ENCODE data around the gene RO60. TPM values are rescaled to one million over a fixed set of nuclear protein-coding genes. Genes with fewer than 3 reads are reported as not detected.
"Not testable (repeated sequence)": the region's sequence is repeated elsewhere in the genome, so short reads cannot be mapped to it uniquely, and the experiment has no call there.

Gene RO60
- total RNA-seq, 1 donor from 2014 or later, result 70.2 TPM

DNA sequence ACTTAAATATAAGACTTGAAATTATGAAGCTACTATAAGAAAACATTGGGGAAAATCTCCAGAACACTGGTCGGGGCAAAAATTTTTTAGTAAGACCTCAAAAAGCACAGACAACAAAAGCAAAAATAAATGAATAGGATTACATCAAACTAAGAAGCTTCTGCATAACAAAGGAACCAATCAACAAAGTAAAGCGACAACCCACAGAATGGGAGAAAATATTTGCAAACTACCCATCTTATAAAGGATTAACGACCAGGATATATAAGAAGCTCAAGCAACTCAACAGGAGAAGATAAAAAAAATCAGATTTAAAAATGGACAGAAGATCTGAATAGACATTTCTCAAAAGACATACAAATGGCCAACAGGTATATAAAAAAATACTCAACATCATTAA, 19.4 kb upstream of the RO60 start:
- Mint-ChIP-seq H3K4me3 (no peak overlapping the region), H3K27me3 (no peaks in the 10 kb centered on the region), H3K36me3 (ENCODE audit: low read depth) (peaks cover 46% of the 10 kb centered on the region), H3K27ac (no peak overlapping the region), H3K9me3 (no peaks in the 10 kb centered on the region), H3K4me1 (peaks cover 12% of the 10 kb centered on the region)
- DNase-seq, result no peak
- intact Hi-C loops (cut with micrococcal nuclease), result no loop called here

DNA sequence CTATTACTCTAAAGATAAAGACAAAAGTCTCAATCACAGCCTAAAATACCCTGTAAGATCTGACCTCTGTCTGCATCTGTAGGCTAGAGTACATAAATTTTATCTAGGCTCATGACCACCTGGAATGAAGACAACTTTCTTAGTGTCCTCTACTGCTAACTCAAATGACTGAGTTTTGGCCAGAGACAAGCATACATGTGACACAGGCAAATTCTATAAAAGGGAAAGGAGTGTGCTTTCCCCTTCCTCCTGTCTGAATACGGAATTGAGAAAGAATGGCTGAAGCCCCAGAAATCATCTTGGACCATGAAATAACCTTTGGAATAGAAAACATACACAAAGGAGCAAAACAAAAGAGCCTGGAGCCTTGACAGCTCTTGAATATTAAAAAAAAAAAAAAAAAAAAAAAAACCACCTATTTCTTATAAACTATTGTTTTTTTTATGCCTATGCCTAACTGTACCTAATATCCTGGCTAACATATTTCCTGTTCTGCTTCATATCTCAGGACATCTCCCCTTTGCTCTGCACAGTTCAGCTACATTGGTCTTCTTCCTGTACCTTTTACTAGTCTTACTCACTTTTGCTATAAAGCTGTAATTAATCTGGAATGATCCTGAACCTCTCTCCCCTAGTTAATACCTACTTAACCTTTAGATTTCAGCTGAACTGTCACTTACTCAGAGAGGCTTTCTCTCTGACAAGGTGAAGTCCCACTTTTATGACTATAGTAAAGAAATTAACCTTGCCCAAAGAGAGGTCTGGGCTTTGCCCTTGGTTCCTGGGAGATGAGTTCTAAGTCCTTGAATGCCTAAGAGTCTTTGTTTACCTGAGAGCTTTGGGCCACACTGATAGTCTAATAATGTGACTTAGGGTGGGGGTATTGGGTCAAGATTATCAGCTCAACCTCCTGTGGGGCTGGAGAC, 16.4 kb upstream of the RO60 start:
- DNase-seq, result no peak
- H3K4me3 Mint-ChIP-seq, result no peak overlapping the region
- no peaks in the 10 kb centered on the region for H3K9me3 Mint-ChIP-seq
- peaks cover 51% of the 10 kb centered on the region for H3K36me3 Mint-ChIP-seq (ENCODE audit: low read depth)
- H3K27ac Mint-ChIP-seq, result peak overlapping the region; percentile 16
- H3K27me3 Mint-ChIP-seq, result no peaks in the 10 kb centered on the region
- peaks cover 9% of the 10 kb centered on the region for H3K4me1 Mint-ChIP-seq
- intact Hi-C loops (cut with micrococcal nuclease), result no loop called here

DNA sequence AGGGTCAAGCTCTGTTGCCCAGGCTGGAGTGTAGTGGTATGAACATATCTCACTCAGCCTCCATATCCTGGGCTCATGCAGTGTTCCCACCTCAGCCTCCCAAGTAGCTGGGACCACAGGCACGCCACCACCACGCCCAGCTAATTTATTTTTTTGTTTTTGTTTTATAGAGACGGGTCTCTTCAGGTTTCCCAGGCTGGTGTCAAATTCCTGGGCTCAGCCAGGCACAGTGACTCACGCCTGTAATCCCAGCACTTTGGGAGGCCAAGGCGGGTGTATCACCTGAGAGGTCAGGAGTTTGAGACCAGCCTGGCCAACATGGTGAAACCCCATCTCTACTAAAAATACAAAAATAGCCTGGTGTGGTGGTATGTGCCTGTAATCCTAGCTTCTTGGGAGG, 10.5 kb upstream of the RO60 start:
- H3K9me3 Mint-ChIP-seq; intact Hi-C loops (cut with micrococcal nuclease); H3K4me3 Mint-ChIP-seq; H3K27ac Mint-ChIP-seq; H3K27me3 Mint-ChIP-seq; DNase-seq: not testable (repeated sequence)
- peaks cover 10% of the 10 kb centered on the region for H3K4me1 Mint-ChIP-seq
- H3K36me3 Mint-ChIP-seq (ENCODE audit: low read depth), result peaks cover 35% of the 10 kb centered on the region

DNA sequence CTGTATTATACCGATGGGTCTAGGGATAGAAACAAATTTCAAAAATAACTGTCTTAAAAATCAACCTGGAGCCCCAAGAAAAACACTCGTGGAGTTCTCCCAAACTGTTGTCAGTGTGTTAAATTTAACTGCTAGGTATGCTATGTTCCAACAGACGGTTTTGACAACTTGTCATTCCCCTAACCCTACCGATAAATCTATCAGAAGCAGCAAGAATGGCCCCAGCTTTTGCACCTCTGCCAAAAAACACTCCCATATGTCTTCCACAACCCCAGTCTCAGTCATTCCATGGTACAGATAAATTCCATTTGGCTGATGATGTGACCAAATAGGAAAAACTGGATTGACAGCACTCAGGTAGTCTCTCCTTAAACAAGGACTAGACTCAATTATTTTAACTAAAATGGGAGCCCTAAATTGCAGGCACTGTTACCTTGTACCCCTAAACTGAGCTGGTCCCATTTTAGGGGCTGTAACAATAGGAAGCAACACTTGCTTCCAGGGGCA, 5.2 kb upstream of the RO60 start:
- Mint-ChIP-seq H3K27me3 (no peaks in the 10 kb centered on the region), H3K27ac (no peak overlapping the region), H3K36me3 (ENCODE audit: low read depth) (peaks cover 31% of the 10 kb centered on the region), H3K4me3 (no peak overlapping the region), H3K9me3 (no peaks in the 10 kb centered on the region), H3K4me1 (peaks cover 27% of the 10 kb centered on the region)
- intact Hi-C loops (cut with micrococcal nuclease), result no loop called here
- DNase-seq, result no peak

DNA sequence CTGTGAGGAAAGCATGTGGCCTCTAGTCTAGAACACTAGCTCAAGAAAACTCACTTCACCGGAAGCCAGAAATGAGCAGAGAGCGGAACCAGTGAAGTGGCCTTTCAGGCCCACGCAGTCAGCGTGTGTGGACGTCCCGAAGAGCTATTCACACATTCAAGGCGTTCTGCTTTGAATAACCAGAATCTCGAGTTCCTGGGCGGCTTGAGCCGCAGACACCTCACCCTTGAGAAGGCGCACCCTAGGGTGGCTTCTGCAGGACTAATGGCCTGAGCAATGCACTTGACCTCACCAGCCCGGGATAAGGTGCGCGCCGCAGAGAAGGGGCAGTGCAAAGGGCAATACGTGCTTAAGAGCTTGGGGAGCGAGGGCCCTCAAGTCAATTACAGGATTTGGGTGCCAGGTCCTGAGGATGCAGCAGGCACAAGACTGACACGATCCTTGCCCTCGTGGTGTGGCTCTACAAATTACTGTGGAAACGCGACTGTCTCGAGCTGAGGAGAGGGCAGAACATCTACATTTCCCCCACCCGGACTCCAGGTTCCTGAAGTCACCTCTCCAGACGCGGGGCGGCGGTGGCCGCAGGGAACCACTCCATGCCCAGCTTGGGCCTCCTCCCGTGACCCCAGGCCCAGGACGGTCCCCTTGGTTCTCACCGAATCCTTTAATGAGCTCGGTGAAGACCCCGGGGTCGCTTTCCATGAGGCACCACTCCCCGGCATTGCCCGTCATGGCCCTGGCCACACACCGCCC, 707 bp upstream of the RO60 start:
- Mint-ChIP-seq H3K36me3 (ENCODE audit: low read depth) (peaks cover 42% of the 10 kb centered on the region), H3K27me3 (no peaks in the 10 kb centered on the region), H3K4me3 (peak overlapping the region; percentile 98), H3K27ac (peak overlapping the region; percentile 99), H3K9me3 (no peaks in the 10 kb centered on the region), H3K4me1 (peaks cover 43% of the 10 kb centered on the region)
- intact Hi-C loops (cut with micrococcal nuclease), result loop anchor here (1.0 to 5.0 kb wide), 7 partner anchors 47 to 456 kb away; partner anchors contain the start of genes CDC73 and GLRX2
- DNase-seq, result peak; percentile 88

DNA sequence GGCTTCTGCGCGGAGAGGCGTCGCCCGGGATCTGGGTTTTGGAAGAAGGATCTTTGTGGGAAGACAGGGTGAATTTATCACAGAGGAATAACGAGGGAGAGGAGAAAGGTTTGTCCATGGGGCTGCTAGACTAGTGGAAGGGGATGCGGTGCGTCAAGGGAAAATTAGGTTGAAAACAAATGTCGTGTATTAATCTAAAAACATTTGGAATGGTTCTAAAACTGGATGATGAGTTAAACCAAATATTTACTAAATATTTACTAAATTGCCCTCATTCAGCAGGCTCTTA, 647 bp downstream of the RO60 start:
- peak overlapping the region; percentile 98 for H3K4me3 Mint-ChIP-seq
- no peaks in the 10 kb centered on the region for H3K27me3 Mint-ChIP-seq
- intact Hi-C loops (cut with micrococcal nuclease), result no loop called here
- DNase-seq, result no peak
- H3K36me3 Mint-ChIP-seq (ENCODE audit: low read depth), result peaks cover 37% of the 10 kb centered on the region
- H3K4me1 Mint-ChIP-seq, result peaks cover 49% of the 10 kb centered on the region
- H3K27ac Mint-ChIP-seq, result peak overlapping the region; percentile 99
- no peaks in the 10 kb centered on the region for H3K9me3 Mint-ChIP-seq

DNA sequence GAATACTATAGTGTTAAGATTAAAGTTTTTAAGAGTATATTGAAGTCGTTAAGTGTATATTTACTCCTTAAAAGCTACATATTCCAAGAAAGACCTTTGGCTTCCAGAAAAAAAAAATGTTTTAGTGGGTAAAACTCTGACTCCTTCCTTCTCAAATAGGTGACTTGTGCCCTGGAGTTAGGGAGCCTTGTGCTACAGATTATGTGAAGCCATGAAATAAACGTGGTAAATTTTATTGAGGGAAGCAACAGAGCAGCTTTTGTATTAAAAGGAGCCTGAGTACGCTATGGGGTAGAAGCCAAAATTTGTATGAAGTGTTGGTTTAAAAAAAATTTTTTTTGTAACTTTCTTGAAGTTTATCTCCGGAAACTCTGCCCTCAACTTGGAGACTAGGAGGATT, 994 bp downstream of the RO60 start:
- H3K9me3 Mint-ChIP-seq, result no peaks in the 10 kb centered on the region
- H3K36me3 Mint-ChIP-seq (ENCODE audit: low read depth), result peaks cover 37% of the 10 kb centered on the region
- no peak for DNase-seq
- H3K27ac Mint-ChIP-seq, result peak overlapping the region; percentile 76
- no peaks in the 10 kb centered on the region for H3K27me3 Mint-ChIP-seq
- intact Hi-C loops (cut with micrococcal nuclease), result no loop called here
- H3K4me1 Mint-ChIP-seq, result peaks cover 52% of the 10 kb centered on the region
- H3K4me3 Mint-ChIP-seq, result peak overlapping the region; percentile 98

DNA sequence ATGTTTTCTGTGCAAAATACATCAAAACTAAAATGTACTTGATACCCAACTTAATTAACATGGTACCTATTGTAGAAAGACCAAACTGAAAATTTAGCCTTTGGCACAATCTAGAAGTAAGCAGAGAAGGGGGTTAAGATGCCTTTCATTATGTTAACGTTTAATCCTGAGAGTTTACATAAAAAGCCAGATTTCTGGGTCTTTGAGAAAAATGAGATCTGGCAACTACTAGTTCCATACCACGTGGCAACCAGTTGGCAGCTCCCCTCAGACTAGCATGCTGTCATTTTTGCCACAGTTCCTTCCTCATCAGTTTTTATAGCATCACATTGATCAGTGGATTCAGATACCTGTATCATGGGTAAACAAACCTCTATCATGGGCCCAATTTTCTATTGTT, 1.5 kb downstream of the RO60 start:
- Mint-ChIP-seq H3K4me1 (peaks cover 57% of the 10 kb centered on the region), H3K4me3 (peak overlapping the region; percentile 98), H3K36me3 (ENCODE audit: low read depth) (peaks cover 37% of the 10 kb centered on the region), H3K27ac (peak overlapping the region; percentile 76), H3K9me3 (no peaks in the 10 kb centered on the region), H3K27me3 (no peaks in the 10 kb centered on the region)
- no peak for DNase-seq
- intact Hi-C loops (cut with micrococcal nuclease), result no loop called here

DNA sequence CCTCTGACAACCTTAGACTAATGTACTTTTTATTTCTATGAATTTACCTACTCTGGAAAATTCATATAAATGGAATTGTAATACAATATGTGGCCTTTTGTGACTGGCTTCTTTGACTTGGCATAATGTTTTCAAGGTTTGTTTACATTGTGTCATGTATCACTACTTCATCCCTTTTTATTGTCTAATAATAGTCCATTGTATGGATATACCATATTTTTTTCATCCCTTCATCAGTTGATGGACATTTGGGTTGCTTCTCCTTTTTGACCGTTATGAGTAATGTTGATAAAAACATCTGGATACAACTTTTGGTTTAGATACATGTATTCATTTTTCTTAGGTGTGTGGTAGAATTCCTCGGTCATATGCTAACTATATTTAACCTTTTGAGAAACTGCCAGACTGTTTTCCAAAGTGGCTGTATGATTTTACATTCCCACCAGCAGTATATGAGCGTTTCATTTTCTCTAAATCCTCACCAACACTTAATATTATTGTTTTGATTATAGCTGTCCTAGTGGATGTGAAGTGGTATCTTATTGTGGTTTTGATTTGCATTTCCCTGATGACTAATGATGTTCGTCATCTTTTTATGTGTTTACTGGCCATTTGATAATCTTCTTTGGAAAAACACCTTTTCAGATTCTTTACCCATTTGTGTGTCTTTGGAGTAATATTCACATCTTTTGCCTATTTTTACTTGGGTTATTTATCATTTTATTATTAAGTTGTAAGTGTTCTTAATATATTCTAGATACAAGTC, 3.5 kb downstream of the RO60 start:
- H3K9me3 Mint-ChIP-seq, result no peaks in the 10 kb centered on the region
- intact Hi-C loops (cut with micrococcal nuclease), result no loop called here
- DNase-seq, result no peak
- H3K27ac Mint-ChIP-seq, result no peak overlapping the region
- H3K36me3 Mint-ChIP-seq (ENCODE audit: low read depth), result peaks cover 30% of the 10 kb centered on the region
- H3K4me3 Mint-ChIP-seq, result no peak overlapping the region
- no peaks in the 10 kb centered on the region for H3K27me3 Mint-ChIP-seq
- H3K4me1 Mint-ChIP-seq, result peaks cover 56% of the 10 kb centered on the region

DNA sequence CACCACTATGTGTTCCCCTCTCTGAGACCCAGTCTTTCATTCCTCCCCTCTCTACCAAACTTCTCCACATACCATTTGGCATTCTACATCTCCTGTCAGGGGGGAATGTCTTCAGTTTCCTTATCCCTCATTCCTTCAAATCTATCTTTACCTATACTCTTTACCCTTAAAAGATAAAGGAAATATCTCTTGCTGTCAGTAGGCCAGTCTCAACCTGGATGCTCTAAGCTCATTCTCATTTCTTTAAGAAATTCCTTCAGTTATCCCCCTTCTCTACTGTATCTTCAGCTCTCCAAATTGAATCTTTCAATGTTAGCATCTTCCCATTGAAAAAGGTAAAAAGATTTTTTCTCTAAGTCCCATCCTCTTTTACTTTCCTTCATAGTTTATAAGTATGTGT, 6.5 kb downstream of the RO60 start:
- Mint-ChIP-seq H3K4me1 (peaks cover 58% of the 10 kb centered on the region), H3K36me3 (ENCODE audit: low read depth) (peaks cover 30% of the 10 kb centered on the region), H3K27me3 (no peaks in the 10 kb centered on the region), H3K27ac (no peak overlapping the region), H3K9me3 (no peaks in the 10 kb centered on the region), H3K4me3 (no peak overlapping the region)
- DNase-seq, result no peak
- intact Hi-C loops (cut with micrococcal nuclease), result no loop called here

DNA sequence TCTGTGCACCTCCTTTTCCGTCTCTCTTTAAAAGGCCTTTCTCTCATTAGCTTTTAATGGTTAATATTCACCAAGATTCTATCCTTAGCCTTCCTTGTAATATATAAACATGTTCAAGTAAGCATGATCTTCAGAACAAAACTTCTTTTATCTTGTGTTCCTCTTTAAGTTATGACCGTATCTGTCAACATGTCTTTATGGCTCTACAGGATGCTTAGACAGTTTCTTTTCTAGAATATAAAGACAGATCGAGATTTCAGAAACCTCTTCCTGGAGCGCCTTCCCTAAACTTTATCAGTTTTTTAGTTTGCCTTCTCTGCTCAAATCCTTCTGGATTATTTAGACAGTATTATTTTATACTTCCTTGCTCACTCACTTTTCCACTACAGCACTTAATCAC, 7.2 kb downstream of the RO60 start:
- Mint-ChIP-seq H3K9me3 (no peaks in the 10 kb centered on the region), H3K36me3 (ENCODE audit: low read depth) (peaks cover 27% of the 10 kb centered on the region), H3K27ac (no peak overlapping the region), H3K27me3 (no peaks in the 10 kb centered on the region), H3K4me1 (peaks cover 57% of the 10 kb centered on the region), H3K4me3 (peak overlapping the region; percentile 36)
- intact Hi-C loops (cut with micrococcal nuclease), result no loop called here
- no peak for DNase-seq

DNA sequence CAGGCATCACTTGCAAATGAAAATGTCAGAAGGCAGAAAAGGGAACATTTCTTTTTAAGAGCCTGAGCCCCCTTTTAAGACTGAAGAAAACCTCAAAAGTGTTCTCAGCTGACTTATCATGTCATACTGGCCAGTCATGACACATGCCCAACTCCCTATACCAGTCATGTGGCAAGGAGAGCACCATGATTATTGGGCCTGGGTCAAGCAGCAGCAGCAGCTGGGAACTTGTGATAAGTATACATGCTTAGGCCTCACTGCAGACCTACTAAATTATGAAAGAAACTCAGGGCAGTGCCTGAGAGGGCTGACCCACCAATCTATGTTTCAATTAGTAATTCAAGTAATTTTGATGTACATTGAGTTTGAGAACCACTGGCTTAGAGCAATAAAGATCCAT, 8.6 kb downstream of the RO60 start:
- no peaks in the 10 kb centered on the region for H3K27me3 Mint-ChIP-seq
- H3K4me3 Mint-ChIP-seq, result no peak overlapping the region
- no peak for DNase-seq
- intact Hi-C loops (cut with micrococcal nuclease), result no loop called here
- H3K27ac Mint-ChIP-seq, result no peak overlapping the region
- no peaks in the 10 kb centered on the region for H3K9me3 Mint-ChIP-seq
- H3K36me3 Mint-ChIP-seq (ENCODE audit: low read depth), result peaks cover 30% of the 10 kb centered on the region
- peaks cover 52% of the 10 kb centered on the region for H3K4me1 Mint-ChIP-seq

DNA sequence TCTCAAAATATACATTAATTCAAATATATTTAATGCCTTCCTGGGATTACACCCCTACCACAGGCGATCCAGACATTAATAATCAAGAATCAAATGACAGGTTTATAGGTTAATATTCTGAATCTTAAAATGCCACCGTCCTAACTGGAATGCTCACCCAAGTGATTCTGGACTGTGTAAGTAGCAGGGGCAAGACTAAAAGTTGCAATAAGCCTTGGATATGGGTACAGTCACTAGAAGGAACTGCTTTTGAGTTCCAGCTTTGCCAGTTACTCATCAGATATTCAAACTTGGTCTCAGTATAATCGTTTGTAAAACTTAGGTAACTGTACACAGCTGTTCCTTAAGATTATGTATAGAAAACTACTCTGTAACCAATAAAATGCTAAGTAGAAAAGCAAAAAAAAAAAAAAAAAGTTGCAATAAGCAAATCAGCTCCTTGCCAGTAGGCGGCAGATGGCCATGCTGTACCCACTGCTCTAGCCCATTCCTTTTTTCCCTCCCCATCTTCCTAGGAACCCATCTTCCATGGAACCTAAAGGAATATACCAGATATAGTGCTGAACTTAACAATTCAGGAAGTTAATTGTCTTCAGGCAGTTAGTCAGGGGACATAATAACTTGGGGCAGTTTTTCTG, 10.5 kb downstream of the RO60 start:
- Mint-ChIP-seq H3K27ac (peak overlapping the region; percentile 5), H3K4me1 (peaks cover 39% of the 10 kb centered on the region), H3K4me3 (peak overlapping the region; percentile 17), H3K27me3 (no peaks in the 10 kb centered on the region), H3K36me3 (ENCODE audit: low read depth) (peaks cover 31% of the 10 kb centered on the region), H3K9me3 (no peaks in the 10 kb centered on the region)
- intact Hi-C loops (cut with micrococcal nuclease), result no loop called here
- DNase-seq, result no peak
